Umbilical cord (tissue), 2 donors: Measurements from ENCODE around the gene SULT1C4. TPM values are rescaled to one million over a fixed set of nuclear protein-coding genes. Genes with fewer than 3 reads are reported as not detected.

Source experiments
- DNase-seq: peaks from one replicate; pipeline ENCODE4 v3.0.0-alpha.2; 2015; ENCODE audit warnings: low spot score
- total RNA-seq: library from RNA; depleted of rRNA; stranded (reverse); fragments of >200 nt; gene quantifications from one replicate; pipeline ENCODE4 v1.2.3, GENCODE V29; 2014; ENCODE audit warnings: low replicate concordance; ENCODE audit not compliant: insufficient read depth

SULT1C4 gene
- total RNA-seq, 1 donor from 2014 or later, result 17.1 TPM

DNA sequence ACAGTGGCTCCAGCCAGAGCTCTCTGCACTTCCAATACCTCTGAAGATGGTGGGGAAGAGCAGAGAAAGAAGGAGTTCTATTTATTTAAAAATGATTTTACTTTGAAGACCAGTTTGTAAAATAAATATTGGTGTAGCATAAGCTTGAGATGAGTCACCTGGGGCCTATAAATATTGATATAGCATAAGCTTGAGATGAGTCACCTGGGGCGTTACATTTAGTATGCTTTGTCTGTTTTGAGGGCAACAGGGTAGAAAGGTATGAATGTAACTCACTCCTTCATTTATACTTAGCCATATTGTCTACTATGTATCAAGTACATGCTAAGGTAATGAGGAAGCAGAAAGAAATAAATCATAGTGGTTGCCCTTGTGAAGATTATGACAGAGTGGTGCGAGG, 7.7 kb upstream of the SULT1C4 start:
- DNase-seq, result no peak

DNA sequence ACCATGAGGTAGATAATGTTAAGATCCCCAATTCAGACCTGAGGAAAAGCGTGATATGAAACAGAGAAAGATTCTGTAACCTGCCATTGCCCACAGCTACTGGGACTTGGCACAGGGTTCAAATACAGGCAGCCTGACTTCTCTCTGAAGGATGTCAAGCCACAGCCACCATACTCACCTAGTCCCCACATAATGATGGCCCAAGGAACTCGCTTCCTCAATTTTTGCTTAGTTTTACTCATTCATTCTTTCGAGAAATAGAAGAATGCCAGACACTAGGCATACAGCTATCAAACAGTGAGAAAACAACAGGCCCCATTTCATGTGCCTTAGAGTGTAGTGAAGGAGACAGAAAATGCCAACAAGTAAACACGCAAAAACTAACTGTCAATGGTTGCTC, 980 bp upstream of the SULT1C4 start:
- DNase-seq, result no peak

DNA sequence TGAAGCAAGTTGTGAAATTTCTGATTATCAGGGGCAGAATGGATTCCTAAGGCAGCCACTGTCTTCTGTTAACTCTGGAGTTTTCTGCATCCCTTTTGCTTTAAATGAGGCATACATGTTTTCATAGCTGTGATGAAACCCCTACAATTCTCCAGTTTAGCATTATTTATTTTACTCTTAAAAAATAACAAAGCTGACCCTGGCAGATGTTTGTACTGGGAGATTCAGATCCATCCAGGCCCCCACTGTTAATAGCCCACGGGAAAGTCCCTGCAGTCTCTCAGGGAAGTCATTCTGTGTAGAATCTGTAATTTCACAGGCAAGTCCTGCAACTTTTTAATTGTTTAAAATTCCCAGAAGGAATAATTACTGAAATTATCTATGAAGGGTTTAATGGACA, 353 bp upstream of the SULT1C4 start:
- no peak for DNase-seq

DNA sequence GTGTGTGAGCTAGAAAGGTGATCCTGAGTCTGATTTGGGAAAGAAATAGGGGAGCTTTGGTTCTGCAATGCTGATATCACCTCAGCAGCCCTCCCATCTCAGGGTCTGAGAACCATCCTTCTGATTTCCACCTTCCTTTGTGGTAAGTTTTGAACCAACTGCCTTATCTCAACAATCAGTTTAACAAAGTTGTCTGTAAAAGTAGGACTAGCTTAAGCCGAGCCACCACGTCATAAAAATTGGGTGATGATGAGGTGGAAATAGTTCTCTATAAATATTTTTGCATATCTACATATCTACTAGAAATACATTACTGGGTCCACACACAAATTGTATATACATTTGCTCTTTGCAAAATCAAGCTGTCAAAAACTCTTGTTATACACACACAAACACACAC, 1.1 kb downstream of the SULT1C4 start:
- DNase-seq, result no peak

DNA sequence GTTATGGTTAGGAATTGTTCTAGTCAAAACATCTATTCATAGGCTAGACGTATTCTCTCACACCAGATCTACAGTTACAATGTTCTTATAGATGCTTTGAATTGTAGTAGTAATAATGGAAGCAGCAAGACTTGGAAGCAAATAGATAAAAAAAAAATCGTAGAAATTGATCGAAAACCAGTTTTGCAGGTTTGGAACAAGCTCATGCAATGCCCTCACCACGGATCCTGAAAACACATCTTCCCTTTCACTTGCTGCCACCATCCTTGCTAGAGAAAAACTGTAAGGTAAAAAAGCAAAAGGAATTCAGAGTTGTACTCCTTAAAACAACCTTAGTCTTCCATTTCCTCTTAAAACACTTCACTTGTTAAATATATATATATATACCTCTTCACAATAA, 4.4 kb downstream of the SULT1C4 start:
- DNase-seq, result no peak

DNA sequence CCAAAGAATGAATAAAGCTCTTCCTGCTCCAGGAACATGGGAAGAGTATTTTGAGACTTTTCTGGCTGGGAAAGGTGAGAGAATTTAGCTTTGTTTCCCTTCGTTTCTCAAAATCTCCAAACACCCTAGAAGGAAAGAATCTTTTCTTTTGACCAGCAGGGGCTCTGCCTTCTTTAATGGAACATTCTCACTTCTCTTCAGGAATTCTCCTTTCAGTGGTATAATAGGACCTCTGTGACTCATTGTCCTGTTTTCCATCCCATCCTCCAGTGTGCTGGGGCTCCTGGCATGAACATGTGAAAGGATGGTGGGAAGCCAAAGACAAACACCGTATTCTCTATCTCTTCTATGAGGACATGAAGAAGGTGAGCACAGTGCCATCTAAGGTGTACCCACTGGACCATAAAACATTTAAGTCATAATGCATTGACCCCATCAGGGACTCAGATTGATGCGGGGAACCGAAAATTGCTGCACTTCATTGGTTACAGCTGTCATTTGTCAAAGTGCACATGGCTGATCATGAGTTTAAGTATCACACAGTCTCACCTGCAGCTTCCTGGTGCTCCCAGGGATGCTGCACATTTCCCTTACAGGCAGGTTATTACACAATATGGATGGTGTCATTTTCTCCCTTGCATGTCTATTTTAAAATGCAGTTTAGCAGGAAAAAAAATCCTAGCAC, 5.5 kb downstream of the SULT1C4 start:
- no peak for DNase-seq

DNA sequence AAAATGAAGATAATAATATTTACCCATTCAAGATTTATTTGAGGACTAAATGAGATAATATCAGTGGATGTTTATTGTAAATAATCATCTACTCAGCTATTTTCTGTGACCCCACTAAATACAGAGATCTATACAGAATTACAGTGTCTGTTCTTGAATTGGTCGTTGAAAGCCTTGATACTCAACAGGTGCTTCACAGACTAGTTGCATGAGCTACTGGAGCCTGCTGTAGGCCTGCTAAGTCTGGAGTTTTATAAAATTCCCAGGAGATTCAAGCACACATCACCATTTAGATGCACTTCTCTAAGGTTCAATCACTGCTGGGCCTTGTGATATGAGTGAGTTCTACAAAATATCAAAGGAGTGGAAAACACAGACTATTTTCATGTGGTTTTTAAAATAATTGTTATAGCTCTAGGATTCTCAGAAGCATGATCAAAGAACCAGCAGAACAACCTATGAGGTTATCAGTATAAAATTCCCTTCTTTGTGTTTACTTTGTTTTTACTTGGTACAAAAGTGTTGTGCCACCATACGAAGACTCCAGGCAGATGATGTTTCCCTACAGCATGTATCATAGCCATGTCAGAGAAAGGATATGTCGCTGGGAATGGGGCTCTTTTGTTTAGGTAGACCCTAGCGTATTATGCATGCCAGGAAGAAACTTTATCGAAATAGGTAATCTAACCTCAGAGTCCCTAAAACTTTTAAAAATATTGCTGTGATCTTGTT, 7.1 kb downstream of the SULT1C4 start:
- DNase-seq, result no peak

DNA sequence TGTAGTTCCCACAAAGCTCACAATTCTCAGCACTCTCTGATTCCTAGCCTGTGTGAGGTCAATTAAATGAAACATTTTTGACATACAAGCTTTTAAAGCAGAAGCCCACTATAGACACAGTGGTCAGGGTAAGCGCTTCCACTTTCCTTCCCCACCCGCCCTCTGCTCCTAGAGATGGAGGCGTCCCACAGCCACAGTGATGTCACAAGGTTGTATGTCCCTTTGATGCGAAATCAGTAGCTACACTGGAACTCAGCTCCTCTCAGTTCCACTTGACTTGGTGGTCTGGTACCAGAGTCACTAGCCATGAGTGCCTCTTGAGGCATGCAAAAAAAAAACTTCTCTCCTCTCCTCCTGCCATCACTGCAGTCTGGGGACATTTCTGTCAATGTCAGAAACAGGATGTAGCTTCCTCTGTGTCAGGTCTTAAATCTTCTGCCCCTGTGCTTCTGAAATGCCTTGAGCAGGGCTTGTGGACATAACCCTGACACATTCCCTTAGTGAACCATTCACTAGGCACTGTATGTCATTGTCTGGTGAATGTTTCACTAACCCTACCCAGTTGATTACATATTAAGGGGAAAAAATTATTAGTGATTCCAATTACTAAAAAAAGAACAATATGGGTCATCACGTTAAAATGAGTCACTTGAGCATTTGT, 7.8 kb downstream of the SULT1C4 start:
- no peak for DNase-seq

DNA sequence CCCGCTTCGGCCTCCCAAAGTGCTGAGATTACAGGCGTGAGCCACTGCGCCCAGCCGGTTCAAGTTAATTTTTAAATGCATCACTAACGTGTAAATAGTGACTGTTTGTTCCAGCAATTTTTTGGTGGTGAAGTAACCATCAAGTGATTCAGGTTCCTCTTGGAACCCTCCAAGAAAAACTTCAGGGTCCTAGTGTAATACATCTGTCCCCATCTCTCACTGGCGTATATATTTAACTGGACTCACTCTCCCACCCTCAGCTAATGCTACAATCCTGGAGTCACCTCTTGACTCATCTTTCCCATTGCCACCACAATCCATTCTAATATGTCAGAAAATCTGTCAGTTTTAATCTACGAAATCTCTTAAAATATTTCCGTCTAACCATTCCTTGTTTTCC, 10.3 kb downstream of the SULT1C4 start:
- no peak for DNase-seq

DNA sequence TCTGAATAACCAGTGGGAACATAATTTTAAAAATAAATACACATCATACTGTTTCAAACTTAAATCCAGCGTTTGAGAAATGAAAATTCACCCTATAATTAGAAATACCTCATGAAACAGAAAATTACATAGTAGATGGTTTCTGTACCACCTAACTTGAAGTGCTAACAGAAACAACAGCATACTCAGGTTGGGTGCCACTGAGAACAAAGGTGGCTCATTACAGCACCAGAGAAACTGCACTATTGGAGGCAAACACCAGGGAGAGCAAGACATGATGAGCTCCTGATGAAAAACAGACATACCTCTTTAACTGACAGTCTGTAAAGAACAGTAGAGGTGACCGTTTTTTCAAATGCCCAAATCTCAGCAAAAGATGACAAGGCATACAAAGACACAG, 12.6 kb downstream of the SULT1C4 start:
- DNase-seq, result no peak

DNA sequence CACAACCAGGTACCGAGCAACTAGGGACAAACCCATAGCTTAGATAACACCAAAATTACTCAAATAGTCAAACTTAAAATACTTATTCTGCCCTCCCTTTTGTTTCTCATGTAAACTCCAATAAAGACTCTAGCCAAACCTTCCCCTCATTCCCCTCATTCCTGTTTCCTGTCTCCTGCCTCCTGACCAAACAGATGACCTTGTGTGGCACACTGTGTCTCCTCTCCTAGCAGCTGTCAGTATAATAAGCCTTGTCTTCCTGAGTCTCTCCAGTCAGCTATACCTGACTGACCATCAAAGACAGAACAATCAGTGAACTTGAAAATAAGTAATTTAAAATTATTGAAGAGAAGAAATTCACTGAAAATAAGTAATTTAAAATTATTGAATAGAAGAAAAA, 14.3 kb downstream of the SULT1C4 start:
- no peak for DNase-seq

DNA sequence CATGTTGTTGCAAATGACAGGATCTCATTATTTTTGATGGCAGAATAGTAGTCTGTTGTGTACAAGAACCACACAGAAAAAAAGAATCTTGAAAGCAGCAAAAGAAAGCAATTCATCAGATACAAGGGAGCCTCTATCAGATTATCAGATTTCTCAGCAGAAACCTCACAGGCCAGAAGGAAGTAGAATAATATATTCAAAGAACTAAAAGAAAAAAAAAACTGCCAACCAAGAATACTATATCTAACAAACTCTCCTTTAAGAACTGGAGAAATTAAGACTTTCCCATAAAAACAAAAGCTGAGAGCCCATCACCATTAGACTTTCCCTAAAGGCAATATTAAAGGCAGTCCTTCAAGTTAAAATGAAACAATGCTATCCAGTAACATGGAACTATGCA, 15.4 kb downstream of the SULT1C4 start:
- DNase-seq, result no peak

DNA sequence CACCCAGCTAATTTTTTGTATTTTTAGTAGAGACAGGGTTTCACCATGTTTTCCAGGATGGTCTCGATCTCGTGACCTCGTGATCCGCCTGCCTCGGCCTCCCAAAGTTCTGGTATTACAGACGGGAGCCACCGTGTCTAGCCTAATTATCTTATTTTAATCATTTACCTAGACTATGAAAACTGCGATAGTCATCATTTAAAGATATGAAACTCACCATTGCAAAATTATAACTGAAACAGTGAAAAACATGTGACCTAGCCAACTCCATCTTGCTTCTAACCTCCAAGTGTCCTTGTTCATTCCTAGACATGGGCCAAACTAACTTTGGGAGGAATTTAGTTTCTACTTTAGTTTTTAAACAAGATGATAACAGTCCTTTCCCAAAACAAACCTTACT, 17.4 kb downstream of the SULT1C4 start:
- no peak for DNase-seq

DNA sequence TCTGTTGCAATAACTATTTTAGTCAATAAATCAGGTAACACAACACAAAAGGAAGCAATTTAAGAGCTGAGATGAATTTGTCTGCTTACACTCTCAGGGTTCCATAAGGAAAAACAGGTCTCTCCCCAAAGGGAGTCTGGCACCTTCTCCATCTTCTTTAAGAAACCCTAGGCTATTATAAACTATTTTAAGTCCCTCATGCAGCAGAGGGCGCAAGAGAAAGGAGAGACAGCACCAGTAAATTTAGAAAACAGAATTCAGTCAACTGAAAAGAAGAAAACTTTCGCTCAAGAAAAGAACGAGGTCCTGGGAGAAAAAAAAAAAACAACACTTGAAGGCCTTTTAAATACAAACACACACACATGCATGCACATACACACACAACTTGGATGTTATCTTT, 19.1 kb downstream of the SULT1C4 start:
- DNase-seq, result no peak

DNA sequence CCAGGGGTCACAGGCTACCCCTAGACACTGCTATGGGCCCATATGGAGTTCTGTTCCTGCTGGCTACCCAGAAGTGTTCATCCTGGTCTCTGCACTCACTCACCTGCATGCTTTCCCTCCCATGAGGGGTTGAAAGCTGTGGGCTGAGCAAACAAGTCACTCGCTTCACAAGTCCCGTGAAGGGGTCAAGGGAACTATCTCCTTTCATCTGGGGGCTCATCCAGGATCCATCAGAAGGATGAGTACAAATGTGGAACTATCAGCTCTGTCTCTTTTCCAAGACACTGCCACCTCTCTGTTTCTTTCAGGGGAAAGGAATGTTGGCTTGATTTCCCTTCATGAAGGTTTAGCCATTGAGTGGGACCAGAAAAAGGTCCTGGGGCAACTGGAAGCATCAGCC, 21.7 kb downstream of the SULT1C4 start:
- no peak for DNase-seq

DNA sequence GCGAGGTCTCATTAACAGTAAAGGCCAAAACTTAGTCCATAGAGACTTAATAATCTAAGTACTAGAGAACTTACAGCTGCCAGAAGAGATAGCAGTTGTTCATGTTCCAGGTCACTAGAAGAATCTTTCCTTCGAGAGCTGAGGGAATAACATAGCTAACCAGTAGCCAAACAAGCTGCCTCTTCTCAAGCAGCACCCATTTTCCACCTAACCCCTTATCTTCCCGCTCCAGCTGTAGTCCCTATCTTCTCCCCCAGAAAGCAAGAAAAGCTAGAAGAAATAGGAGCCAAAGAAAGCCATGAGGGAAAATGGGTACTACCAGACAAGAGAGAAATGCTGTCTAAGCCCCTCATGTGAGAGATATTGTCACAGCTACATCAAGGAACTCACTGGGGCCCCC, 24.0 kb downstream of the SULT1C4 start:
- DNase-seq, result no peak

DNA sequence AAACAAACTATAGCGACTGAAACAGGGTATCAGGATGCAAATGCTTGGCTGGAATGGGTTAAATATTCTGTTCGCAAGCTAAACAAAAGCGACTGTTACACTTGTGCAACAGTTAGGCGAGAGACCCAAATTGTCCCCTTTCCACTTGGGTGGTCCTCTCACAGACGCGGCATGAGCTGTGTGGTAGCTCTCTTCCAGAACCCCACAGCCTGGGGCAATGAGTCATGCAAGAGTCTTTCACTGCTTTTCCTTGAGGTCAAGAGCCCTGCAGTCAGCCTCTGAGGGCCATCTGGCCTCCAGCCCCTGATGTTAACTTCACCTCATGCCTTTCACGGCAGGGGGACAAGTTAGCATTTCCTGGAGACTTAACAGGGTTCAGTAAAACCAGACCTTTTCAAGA, 25.7 kb downstream of the SULT1C4 start:
- no peak for DNase-seq

DNA sequence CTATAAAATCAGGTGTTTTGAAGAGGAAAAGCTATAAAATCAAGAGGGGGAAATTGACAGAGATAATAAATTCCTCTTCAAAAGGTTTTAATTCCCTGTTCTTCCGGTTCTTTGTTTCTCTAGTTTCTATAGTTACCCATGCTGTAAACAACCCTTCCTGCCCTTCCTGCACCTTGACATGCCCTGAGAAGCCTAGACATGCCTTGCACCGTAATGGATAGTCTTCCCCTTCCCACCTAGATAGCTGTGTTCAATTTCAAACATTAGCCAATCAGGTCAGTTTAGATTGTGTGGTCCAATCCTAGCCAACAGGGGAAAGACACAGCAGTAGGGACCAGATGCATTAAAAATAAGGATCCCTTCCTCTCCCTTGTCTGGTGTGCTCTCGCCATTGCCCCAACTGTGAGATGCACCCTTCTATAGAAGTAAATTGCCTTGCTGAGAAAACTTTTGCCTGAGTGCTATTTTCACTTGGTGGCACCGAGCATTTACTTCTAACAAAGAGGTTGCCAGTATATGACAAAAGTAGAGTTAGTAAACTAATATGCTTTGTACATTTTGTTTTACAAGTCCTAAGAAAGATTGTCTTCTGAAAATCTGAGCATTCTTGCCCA, 27.1 kb downstream of the SULT1C4 start:
- no peak for DNase-seq

DNA sequence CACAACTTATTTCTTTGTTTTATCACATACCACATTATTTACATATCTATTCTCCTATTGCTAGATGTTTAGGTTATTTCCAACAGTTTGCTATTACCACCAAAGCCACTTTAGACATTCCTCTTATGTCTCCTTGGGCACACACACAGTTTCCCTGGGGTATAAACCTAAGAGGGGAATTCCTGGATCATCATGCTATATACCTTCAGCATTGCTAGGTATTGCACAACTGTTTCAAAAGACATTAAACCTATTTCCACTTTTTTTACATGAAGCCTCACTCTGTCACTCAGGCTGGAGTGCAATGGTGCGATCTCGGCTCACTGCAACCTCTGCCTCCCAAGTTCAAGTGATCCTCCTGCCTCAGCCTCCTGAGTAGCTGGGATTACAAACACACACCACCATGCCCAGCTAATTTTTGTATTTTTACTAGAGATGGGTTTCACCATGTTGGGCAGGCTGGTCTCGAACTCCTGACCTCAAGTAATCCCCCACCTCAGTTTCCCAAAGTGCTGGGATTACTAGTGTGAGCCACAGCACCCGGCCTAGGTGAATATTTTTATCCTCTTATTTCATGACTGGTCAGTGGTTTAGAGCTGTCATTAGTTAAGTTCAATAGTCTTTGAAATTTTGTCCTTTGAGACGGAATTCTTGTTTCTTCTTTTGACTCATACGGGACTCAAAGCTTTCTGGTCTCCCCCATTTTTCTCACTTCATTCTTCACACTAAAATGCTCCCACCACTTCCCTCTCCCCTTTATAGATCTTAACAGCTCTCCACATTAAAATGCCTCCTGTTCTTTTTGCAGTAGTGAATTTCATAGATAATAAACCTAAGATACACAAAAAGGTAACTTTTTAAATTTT, 30.3 kb downstream of the SULT1C4 start:
- DNase-seq, result no peak

DNA sequence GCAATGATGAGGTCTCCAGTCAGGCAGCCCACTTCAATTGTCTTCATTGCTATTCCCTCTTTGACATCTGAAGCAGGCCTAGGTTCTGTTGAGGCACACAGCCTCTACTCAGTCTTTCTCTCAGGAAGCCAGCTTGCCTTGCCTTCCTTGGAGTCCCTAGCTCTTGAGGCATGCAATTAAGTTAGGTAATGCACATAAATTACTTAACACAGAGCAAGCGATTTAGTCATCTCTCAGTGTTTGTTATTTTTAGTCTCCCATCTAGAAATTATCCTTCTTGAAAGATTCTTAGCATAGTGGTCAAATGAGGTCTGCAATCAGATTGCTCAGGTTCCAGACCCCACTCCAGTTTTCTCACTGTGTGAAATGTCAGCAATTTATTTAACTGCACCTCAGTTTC, 32.0 kb downstream of the SULT1C4 start:
- no peak for DNase-seq

DNA sequence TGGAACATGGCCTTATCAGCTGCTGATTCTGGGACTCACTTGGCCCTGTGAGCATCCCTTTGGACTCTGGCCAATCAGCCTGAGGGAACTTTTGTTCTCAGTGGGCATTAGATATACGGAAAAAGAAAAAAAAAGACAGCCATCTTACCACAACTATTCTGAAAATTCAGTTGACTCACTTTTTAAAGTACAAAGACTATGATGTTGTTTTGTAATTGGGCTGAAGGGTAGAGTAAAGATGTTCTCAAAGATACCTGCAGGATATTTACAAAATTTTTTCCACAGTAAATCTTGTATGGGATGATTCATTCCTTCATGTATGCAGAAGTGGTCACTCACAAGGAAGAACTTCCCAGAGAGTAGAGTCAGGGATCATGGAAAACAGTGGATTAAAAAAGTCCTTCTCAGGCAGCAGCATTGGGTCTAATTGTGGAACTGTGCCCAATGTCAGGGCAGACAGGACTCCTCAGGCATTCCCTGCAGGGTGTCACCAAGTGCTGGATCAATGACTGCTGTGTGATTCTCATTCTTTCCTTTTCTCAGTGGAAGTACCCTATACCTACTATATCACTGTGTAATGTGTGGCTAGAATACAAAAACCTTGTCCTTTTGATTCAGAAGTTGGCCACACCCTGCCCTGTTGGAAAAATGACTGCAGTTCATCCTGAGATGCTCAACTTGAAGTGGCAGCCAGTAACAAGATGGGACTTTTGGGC, 35.4 kb downstream of the SULT1C4 start:
- DNase-seq, result peak; percentile 17
